K562 (cell line): Measurements from ENCODE around the gene SORL1-AS1.

Source experiments
- ATAC-seq: fragments of 200-7000 bp; cut with Tn5 transposase; 3 replicates; pipeline ENCODE4 v1.9.1; 2020; ENCODE audit warnings: moderate library complexity
- BruUV-seq: library from RNA; stranded (reverse); fragments of 400-500 nt; replicated peaks from 2 replicates; lab custom pipeline; 2021; lab: Mats Ljungman, UMichigan
- CTCF ChIA-PET: fragments of 300-600 bp; formaldehyde crosslinking; extraction: SDS; loops from one replicate; lab custom pipeline; 2021; ENCODE audit warnings: low intra/inter-chr PET ratio; lab: Yijun Ruan, JAX
- POLR2A ChIA-PET: fragments of 300-600, 350-650 bp; sonication (Branson Sonifier 250); formaldehyde crosslinking; extraction: SDS; loops from one replicate; lab custom pipeline; 2021; ENCODE audit warnings: antibody characterized with exemption, inconsistent platforms; lab: Yijun Ruan, JAX
- DNase-seq, 4 experiments: peaks; one replicate each; pipeline versions ENCODE4 v3.0.0 to v3.0.0-alpha.2; 2011 to 2018; ENCODE audit warnings: low spot score in 3 of 4, mixed read lengths in 3 of 4; ENCODE audit errors: extremely low read depth in 1 of 4
- FAIRE-seq: peaks from 2 replicates; lab custom pipeline; 2011; peaks lifted over from hg19 to GRCh38; lab: Jason Lieb, UNC
- H2AFZ ChIP-seq: 2 replicates; pipeline ENCODE4 v1.6.0; 2011; ENCODE audit warnings: low read depth, low read length, control low read depth, inconsistent platforms
- H3K27ac ChIP-seq: fragments of 200-600 bp; 3 replicates; pipeline ENCODE4 v1.8.0; 2011; ENCODE audit warnings: low read depth, mild to moderate bottlenecking, control low read depth, inconsistent platforms, low read length, moderate library complexity, mixed read lengths; ENCODE audit errors: extremely low read depth
- H3K27me3 ChIP-seq, 2 experiments: fragments of 300-600 bp in 1 of 2; 2 replicates in 1 of 2; 3 replicates in 1 of 2; pipeline versions ENCODE4 v1.6.0 to v1.8.0; 2011; ENCODE audit warnings: inconsistent platforms in 2 of 2, low read length in 2 of 2, mild to moderate bottlenecking in 1 of 2, mixed read lengths in 1 of 2, moderate library complexity in 1 of 2; ENCODE audit not compliant: control insufficient read depth in 2 of 2, insufficient read depth in 2 of 2
- H3K36me3 ChIP-seq: fragments of 300-600 bp; 3 replicates; pipeline ENCODE4 v1.8.0; 2011; ENCODE audit warnings: mild to moderate bottlenecking, low read length, inconsistent platforms; ENCODE audit not compliant: control insufficient read depth, insufficient read depth
- H3K4me1 ChIP-seq, 2 experiments: fragments of 200-600 bp in 1 of 2; replicated peaks in 1 of 2; 2 replicates in 1 of 2; 3 replicates in 1 of 2; pipeline versions ENCODE4 v1.5.1 to v1.8.0; 2011; ENCODE audit warnings: inconsistent platforms in 2 of 2, low read length in 2 of 2, mild to moderate bottlenecking in 1 of 2, mixed read lengths in 1 of 2, moderate library complexity in 1 of 2; ENCODE audit not compliant: control insufficient read depth in 2 of 2, insufficient read depth in 2 of 2
- H3K4me2 ChIP-seq: 2 replicates; pipeline ENCODE4 v1.6.1; 2011; ENCODE audit warnings: low read length, control low read depth, inconsistent platforms, mixed read lengths; ENCODE audit not compliant: insufficient read depth
- H3K4me3 ChIP-seq: fragments of 200-600 bp; sonication (generic), shearing (Covaris generic); 2 replicates; pipeline ENCODE4 v1.5.1; 2016; ENCODE audit warnings: control low read depth, inconsistent platforms
- H3K79me2 ChIP-seq: fragments of 200-600 bp; 3 replicates; pipeline ENCODE4 v1.8.0; 2011; ENCODE audit warnings: low read length, inconsistent platforms; ENCODE audit not compliant: control insufficient read depth, insufficient read depth
- H3K9ac ChIP-seq, 2 experiments: 2 replicates each; pipeline versions ENCODE4 v1.6.0 to v1.6.1; 2011; ENCODE audit warnings: low read depth in 2 of 2, low read length in 2 of 2, control low read depth in 1 of 2, inconsistent platforms in 1 of 2, mild to moderate bottlenecking in 1 of 2, mixed read lengths in 1 of 2; ENCODE audit not compliant: insufficient read depth in 1 of 2
- H3K9me1 ChIP-seq: one replicate; pipeline ENCODE4 v1.6.0; 2011; ENCODE audit warnings: inconsistent platforms, mild to moderate bottlenecking, low read length, moderate library complexity; ENCODE audit not compliant: control insufficient read depth, insufficient read depth
- H3K9me3 ChIP-seq: replicated peaks from 2 replicates; pipeline ENCODE4 v1.5.1; 2011; ENCODE audit warnings: low read depth, low read length, inconsistent platforms; ENCODE audit not compliant: control insufficient read depth, insufficient read depth
- H4K20me1 ChIP-seq: replicated peaks from 2 replicates; pipeline ENCODE4 v1.6.1; 2011; ENCODE audit warnings: low read length, inconsistent platforms, mixed read lengths; ENCODE audit not compliant: control insufficient read depth, insufficient read depth
- EP300 ChIP-seq: IDR thresholded peaks from 2 replicates; pipeline ENCODE4 v1.6.1; 2012; ENCODE audit warnings: low read length, improper control_type of control experiment
- ETS2 ChIP-seq: IDR thresholded peaks from 2 replicates; pipeline ENCODE4 v1.6.1; 2016; ENCODE audit warnings: borderline replicate concordance, missing genetic modification characterization, mild to moderate bottlenecking, moderate library complexity, missing compliant biosample characterization; ENCODE audit not compliant: poor library complexity, severe bottlenecking
- ETV1 ChIP-seq: fragments of 450-650 bp; conservative IDR thresholded peaks from 2 replicates; pipeline ENCODE4 v1.6.1; 2016; ENCODE audit warnings: missing genetic modification characterization, control low read depth, low read depth, missing compliant biosample characterization
- KLF16 ChIP-seq: IDR thresholded peaks from 2 replicates; pipeline ENCODE4 v1.6.1; 2016; ENCODE audit warnings: antibody characterized with exemption
- POLR3G ChIP-seq: IDR thresholded peaks from 2 replicates; pipeline ENCODE4 v1.6.1; 2011; ENCODE audit not compliant: insufficient read length, insufficient replicate concordance; ENCODE audit errors: extremely low read depth
- ZNF24 ChIP-seq: fragments of 450-650 bp; IDR thresholded peaks from 2 replicates; pipeline ENCODE4 v1.6.1; 2016
- ZNF347 ChIP-seq: fragments of 450-650 bp; formaldehyde crosslinking; IDR thresholded peaks from 2 replicates; pipeline ENCODE4 v1.4.0; 2020; ENCODE audit warnings: low read depth, mild to moderate bottlenecking, moderate library complexity
- WGBS: fragments of 100-300 bp; shearing (Covaris generic); methylation state at CpG from one replicate; pipeline ENCODE4 v1.1.6; 2016; ENCODE audit warnings: low coverage, mixed read lengths; ENCODE audit not compliant: insufficient coverage; ENCODE audit errors: missing lambda C conversion rate; 5-methylcytosine and 5-hydroxymethylcytosine counted together
- in situ Hi-C: fragments of 300-500 bp; cut with MboI; formaldehyde crosslinking; loops from 4 replicates; pipeline ENCODE4 v1.15.0; 2018; ENCODE audit warnings: inconsistent platforms, mixed read lengths
- intact Hi-C: fragments of 100-400 bp; cut with micrococcal nuclease; formaldehyde crosslinking; loops from 2 replicates; pipeline ENCODE4 v1.14.2; 2022
- TF ChIP-seq, protein P1 (sequence below): sonication (generic); formaldehyde crosslinking; IDR thresholded peaks from 2 replicates; pipeline ENCODE4 v1.8.1; 2023; ENCODE audit warnings: mild to moderate bottlenecking, missing genetic modification reagents, moderate library complexity
- TF ChIP-seq, protein P2 (sequence below): fragments of 450-650 bp; IDR thresholded peaks from 2 replicates; pipeline ENCODE4 v1.6.1; 2016; ENCODE audit warnings: low read depth, mild to moderate bottlenecking, moderate library complexity

The SORL1-AS1 gene

GRCh38 chr11:121458551-121458950 is 5.8 kb upstream of the SORL1-AS1 start (continued):
- TF ChIP-seq, protein P1, sequence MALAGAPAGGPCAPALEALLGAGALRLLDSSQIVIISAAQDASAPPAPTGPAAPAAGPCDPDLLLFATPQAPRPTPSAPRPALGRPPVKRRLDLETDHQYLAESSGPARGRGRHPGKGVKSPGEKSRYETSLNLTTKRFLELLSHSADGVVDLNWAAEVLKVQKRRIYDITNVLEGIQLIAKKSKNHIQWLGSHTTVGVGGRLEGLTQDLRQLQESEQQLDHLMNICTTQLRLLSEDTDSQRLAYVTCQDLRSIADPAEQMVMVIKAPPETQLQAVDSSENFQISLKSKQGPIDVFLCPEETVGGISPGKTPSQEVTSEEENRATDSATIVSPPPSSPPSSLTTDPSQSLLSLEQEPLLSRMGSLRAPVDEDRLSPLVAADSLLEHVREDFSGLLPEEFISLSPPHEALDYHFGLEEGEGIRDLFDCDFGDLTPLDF (CRISPR knock-in tag), result no peak
- no peak for TF ChIP-seq ETS2

- POLR2A ChIA-PET, result interaction anchor here (0.7 to 0.9 kb wide), 2 partner anchors 13 to 21 kb away, joined by 3 to 4 read pairs; no protein-coding TSS in a partner anchor
- H3K27ac ChIP-seq, result no peak overlapping the region
- H3K9me1 ChIP-seq, result no peaks in the 10 kb centered on the region
- no peaks in the 10 kb centered on the region for H3K36me3 ChIP-seq
- no peak overlapping the region for H2AFZ ChIP-seq
- no peaks in the 10 kb centered on the region for H3K79me2 ChIP-seq
- in situ Hi-C loops, result no loop called here
- FAIRE-seq (no peak), ATAC-seq (no peak), DNase-seq (no peak)
- H3K27me3 ChIP-seq, result peaks cover 6 to 30% of the 10 kb centered on the region in 2 experiments; a peak in 4 of 5 replicates
- no peak overlapping the region for H3K9ac ChIP-seq
- CTCF ChIA-PET, result no interaction called here
- no peak overlapping the region for H3K4me2 ChIP-seq
- no TSS peak for BruUV-seq
- WGBS, result under 1% methylated on average over 11 of the region's 11 CpGs
- intact Hi-C loops, result loop anchor here (10.0 kb wide), 1 partner anchor 138 kb away; no protein-coding TSS in a partner anchor
- H3K9me3 ChIP-seq, result no peaks in the 10 kb centered on the region
- no peaks in the 10 kb centered on the region for H4K20me1 ChIP-seq
- TF ChIP-seq ZNF24, result no peak
- no peak for TF ChIP-seq ETV1 (tag)
- TF ChIP-seq ZNF347, result no peak
- TF ChIP-seq, protein P2, sequence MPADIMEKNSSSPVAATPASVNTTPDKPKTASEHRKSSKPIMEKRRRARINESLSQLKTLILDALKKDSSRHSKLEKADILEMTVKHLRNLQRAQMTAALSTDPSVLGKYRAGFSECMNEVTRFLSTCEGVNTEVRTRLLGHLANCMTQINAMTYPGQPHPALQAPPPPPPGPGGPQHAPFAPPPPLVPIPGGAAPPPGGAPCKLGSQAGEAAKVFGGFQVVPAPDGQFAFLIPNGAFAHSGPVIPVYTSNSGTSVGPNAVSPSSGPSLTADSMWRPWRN, result no peak
- TF ChIP-seq POLR3G, result no peak
- TF ChIP-seq EP300, result no peak
- TF ChIP-seq KLF16, result no peak
- H3K4me1 ChIP-seq, result peaks cover 0 to 6% of the 10 kb centered on the region in 2 experiments; a peak in 2 of 5 replicates
- no peak overlapping the region for H3K4me3 ChIP-seq
These were observed 4.2 kb upstream of the SORL1-AS1 start for GRCh38 chr11:121456816-121457431.
